Chondrocyte (in vitro differentiated cells): Measurements from ENCODE around the gene WDSUB1. TPM values are rescaled to one million over a fixed set of nuclear protein-coding genes. Genes with fewer than 3 reads are reported as not detected.

Experiments
- DNase-seq: peaks from one replicate; pipeline ENCODE4 v3.0.0; 2021; ENCODE audit warnings: mixed read lengths, low spot score
- H3K27ac Mint-ChIP-seq: one replicate; pipeline ENCODE4 v1.8.0; 2021; ENCODE audit warnings: mild to moderate bottlenecking, moderate library complexity, mixed read lengths; ENCODE audit not compliant: unreplicated experiment
- H3K27me3 Mint-ChIP-seq: 2 replicates; pipeline ENCODE4 v1.8.0; 2021; ENCODE audit warnings: low read depth, mixed read lengths
- H3K36me3 Mint-ChIP-seq: 2 replicates; pipeline ENCODE4 v1.8.0; 2021; ENCODE audit warnings: low read depth, mixed read lengths
- H3K4me1 Mint-ChIP-seq: 2 replicates; pipeline ENCODE4 v1.8.0; 2021; ENCODE audit warnings: low read depth, mild to moderate bottlenecking, mixed read lengths
- H3K4me3 Mint-ChIP-seq: one replicate; pipeline ENCODE4 v1.8.0; 2021; ENCODE audit warnings: mild to moderate bottlenecking, moderate library complexity, mixed read lengths; ENCODE audit not compliant: unreplicated experiment
- H3K9me3 Mint-ChIP-seq: 2 replicates; pipeline ENCODE4 v1.8.0; 2021; ENCODE audit warnings: low read depth, mixed read lengths
- total RNA-seq: library from RNA; stranded (reverse); gene quantifications from 3 replicates; pipeline ENCODE4 v1.2.1, GENCODE V29; 2021
- TF ChIP-seq, protein P1 (sequence below): fragments of 200-600 bp; sonication (generic); IDR thresholded peaks from 2 replicates; pipeline ENCODE4 v1.5.0; 2021; ENCODE audit warnings: antibody characterized with exemption, mild to moderate bottlenecking, moderate library complexity

Gene WDSUB1
- total RNA-seq, 1 donor from 2014 or later = 9.3 TPM

DNA sequence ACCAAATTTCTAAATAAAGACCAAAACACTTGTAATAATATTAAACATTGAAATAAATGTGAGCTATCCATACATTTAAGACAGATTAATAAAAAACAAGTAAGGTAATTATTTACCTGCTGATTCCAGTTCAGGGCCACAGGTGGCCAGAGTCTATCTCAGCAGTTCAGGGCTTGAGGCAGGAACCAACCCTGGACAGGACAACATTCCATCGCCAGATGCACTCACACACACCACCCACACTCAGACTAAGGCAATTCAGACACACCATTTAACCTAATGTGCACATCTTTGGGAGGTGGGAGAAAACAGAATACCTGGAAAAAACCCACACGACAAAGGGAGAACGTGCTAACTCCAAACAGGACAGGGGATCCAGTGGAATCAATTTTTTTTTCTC lies 14.1 kb upstream of the WDSUB1 start:
- no peak for DNase-seq
- Mint-ChIP-seq H3K4me3 (no peak overlapping the region), H3K4me1 (no peaks in the 10 kb centered on the region), H3K27me3 (no peaks in the 10 kb centered on the region), H3K27ac (no peak overlapping the region), H3K9me3 (peaks cover 17% of the 10 kb centered on the region), H3K36me3 (peaks cover 5% of the 10 kb centered on the region)
- TF ChIP-seq, protein P1, sequence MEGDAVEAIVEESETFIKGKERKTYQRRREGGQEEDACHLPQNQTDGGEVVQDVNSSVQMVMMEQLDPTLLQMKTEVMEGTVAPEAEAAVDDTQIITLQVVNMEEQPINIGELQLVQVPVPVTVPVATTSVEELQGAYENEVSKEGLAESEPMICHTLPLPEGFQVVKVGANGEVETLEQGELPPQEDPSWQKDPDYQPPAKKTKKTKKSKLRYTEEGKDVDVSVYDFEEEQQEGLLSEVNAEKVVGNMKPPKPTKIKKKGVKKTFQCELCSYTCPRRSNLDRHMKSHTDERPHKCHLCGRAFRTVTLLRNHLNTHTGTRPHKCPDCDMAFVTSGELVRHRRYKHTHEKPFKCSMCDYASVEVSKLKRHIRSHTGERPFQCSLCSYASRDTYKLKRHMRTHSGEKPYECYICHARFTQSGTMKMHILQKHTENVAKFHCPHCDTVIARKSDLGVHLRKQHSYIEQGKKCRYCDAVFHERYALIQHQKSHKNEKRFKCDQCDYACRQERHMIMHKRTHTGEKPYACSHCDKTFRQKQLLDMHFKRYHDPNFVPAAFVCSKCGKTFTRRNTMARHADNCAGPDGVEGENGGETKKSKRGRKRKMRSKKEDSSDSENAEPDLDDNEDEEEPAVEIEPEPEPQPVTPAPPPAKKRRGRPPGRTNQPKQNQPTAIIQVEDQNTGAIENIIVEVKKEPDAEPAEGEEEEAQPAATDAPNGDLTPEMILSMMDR = no peak

DNA sequence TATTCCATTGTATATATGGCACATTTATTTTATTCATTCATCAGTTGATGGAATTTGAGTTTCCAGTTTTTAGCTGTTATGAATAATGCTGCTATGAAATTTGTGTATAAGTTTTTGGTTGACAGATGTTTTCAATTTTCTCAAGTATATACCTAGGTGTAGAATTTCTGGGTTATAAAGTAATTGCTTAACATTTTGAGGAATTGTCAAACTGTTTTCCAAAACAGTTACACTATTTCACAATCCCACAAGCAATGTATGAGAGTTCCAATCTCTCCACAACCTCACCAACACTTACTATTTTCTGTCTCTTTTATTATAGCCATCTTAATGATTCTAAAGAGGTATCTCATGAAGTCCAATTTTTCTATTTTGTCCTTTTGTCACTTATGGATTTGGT lies 12.5 kb upstream of the WDSUB1 start:
- no peak overlapping the region for H3K27ac Mint-ChIP-seq
- no peaks in the 10 kb centered on the region for H3K4me1 Mint-ChIP-seq
- no peak overlapping the region for H3K4me3 Mint-ChIP-seq
- H3K27me3 Mint-ChIP-seq = no peaks in the 10 kb centered on the region
- peaks cover 2% of the 10 kb centered on the region for H3K36me3 Mint-ChIP-seq
- DNase-seq = no peak
- TF ChIP-seq, protein P1 = no peak
- peaks cover 5% of the 10 kb centered on the region for H3K9me3 Mint-ChIP-seq

DNA sequence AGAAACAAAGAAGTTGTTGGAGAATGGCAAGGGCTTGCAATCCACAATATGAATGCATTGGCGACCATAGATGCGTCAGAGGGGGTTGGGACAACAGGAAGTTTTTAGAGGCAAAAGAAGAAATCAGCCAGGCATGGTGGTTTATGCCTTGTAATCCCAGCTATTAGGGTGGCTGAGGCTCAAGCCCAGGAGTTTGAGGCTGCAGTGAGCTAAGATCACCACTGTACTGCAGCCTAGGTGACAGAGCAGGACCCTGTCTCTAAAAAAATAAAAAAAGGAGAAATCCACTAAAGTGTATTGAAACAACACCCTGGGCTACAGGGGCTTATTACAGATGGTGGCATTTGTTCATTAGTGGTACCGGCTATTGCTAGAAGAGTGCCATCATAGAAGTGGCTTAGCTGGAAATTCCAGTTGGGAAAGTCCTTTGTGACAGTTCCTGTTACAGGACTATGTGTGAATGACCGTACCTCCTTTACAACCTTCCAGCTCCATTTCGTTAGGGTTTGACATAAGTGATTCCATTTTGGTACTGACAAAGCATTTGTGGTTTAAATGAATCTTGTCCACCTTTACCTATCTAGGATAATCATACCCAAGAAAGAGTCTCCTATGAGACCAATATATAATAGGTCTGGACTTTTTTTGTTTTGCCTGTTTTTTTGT lies 10.7 kb upstream of the WDSUB1 start:
- H3K27me3 Mint-ChIP-seq = no peaks in the 10 kb centered on the region
- H3K9me3 Mint-ChIP-seq = no peaks in the 10 kb centered on the region
- TF ChIP-seq, protein P1 = no peak
- H3K27ac Mint-ChIP-seq = no peak overlapping the region
- H3K4me3 Mint-ChIP-seq = no peak overlapping the region
- H3K36me3 Mint-ChIP-seq = peaks cover 1% of the 10 kb centered on the region
- no peak for DNase-seq
- peaks cover under 1% of the 10 kb centered on the region for H3K4me1 Mint-ChIP-seq

DNA sequence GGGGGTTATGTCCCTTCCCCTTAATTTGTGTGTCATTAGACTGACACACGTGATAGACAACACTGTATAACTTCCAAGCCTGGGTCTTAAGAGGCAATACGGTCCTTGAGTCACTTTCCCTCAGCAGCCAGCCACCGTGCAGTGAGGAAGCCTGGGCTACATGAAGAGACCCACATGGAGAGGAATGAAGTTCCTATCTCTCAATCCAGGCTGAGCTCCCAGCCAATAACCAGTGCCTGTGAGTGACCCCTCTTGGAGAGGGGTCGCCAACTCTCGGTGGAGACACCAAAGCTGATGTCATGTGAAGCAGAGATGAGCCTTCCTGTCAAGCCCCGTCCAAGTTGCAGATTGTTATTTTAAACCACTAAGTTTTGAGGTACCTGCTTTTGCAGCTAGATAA lies 5.7 kb upstream of the WDSUB1 start:
- H3K27me3 Mint-ChIP-seq = no peaks in the 10 kb centered on the region

DNA sequence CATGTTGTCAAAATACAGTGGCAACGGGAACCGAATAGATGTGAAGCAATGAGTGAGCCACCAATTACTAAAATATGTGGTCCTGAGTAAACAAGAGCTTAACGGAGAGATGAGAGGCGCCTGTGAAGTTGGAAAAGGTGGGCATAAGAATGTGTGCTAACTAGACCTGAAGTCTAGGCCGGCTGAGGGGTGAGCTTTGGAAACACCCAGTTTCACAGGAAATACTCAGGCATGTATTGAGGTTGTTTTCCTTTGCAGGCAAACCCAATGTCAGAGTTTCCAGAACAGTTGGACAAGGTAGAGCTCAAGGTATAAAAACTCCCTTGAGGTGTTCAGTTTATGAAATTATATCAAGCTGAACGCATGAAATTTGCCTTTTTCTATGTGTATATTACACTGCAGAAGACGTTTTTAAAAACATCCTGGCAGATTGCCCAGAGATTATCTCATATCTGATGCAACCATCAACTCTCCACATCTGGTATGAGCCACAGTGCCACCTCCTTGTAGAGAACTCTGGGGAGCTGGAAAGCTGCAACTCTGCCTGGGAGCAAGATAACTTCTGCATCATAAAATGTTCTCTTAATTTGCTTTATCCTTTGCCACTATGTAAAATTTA lies 3.9 kb upstream of the WDSUB1 start:
- H3K9me3 Mint-ChIP-seq = no peaks in the 10 kb centered on the region
- peaks cover 31% of the 10 kb centered on the region for H3K4me1 Mint-ChIP-seq
- DNase-seq = no peak
- peak overlapping the region; percentile 78 for H3K27ac Mint-ChIP-seq
- no peaks in the 10 kb centered on the region for H3K27me3 Mint-ChIP-seq
- TF ChIP-seq, protein P1 = peak; percentile 51
- H3K36me3 Mint-ChIP-seq = no peaks in the 10 kb centered on the region
- H3K4me3 Mint-ChIP-seq = no peak overlapping the region

More for the DNA sequence above, 5.7 kb upstream of the WDSUB1 start:
- no peak overlapping the region for H3K4me3 Mint-ChIP-seq
- peaks cover 23% of the 10 kb centered on the region for H3K4me1 Mint-ChIP-seq
- H3K9me3 Mint-ChIP-seq = no peaks in the 10 kb centered on the region
- no peak overlapping the region for H3K27ac Mint-ChIP-seq
- no peak for DNase-seq
- TF ChIP-seq, protein P1 = no peak
- no peaks in the 10 kb centered on the region for H3K36me3 Mint-ChIP-seq
